IPS-NIHi11 (cell line): ENCODE data around the gene DNAJC28.
"Not testable (repeated sequence)": the region's sequence is repeated elsewhere in the genome, so short reads cannot be mapped to it uniquely, and the experiment has no call there.

Experiments
- DNase-seq: peaks from one replicate; pipeline ENCODE4 v3.0.0; 2012; ENCODE audit warnings: mixed read lengths, low spot score

Gene DNAJC28

GRCh38 chr21:33491373-33492102 lies at the start of gene DNAJC28:
Gene DNAJC28 (minus strand): TSS chr21:33491716. CDS start chr21:33489393, 2,323 bp downstream.
- DNase-seq = peak; percentile 92

GRCh38 chr21:33541105-33541711 lies 49.7 kb upstream of the DNAJC28 start:
- no peak for DNase-seq

- DNase-seq = no peak
These were observed 49.2 kb upstream of the DNAJC28 start for GRCh38 chr21:33540711-33541104.

- no peak for DNase-seq
These were observed 48.1 kb upstream of the DNAJC28 start for GRCh38 chr21:33539616-33540015.

GRCh38 chr21:33537212-33537611 lies 45.7 kb upstream of the DNAJC28 start:
- DNase-seq = no peak

GRCh38 chr21:33531007-33531406 lies 39.5 kb upstream of the DNAJC28 start:
- DNase-seq = no peak

- DNase-seq = no peak
These were observed 31.4 kb upstream of the DNAJC28 start for GRCh38 chr21:33522953-33523349.

GRCh38 chr21:33522297-33522952 lies 30.9 kb upstream of the DNAJC28 start:
- DNase-seq = no peak

- no peak for DNase-seq
These were observed 27.4 kb upstream of the DNAJC28 start for GRCh38 chr21:33518899-33519298.

GRCh38 chr21:33514229-33514628 lies 22.7 kb upstream of the DNAJC28 start:
- DNase-seq = no peak

- DNase-seq = no peak
These were observed 21.0 kb upstream of the DNAJC28 start for GRCh38 chr21:33512481-33512880.

- no peak for DNase-seq
These were observed 20.1 kb upstream of the DNAJC28 start for GRCh38 chr21:33511639-33512038.

GRCh38 chr21:33510826-33511225 lies 19.3 kb upstream of the DNAJC28 start:
- no peak for DNase-seq

- not testable (repeated sequence) for DNase-seq
These were observed 15.5 kb upstream of the DNAJC28 start for GRCh38 chr21:33507003-33507402.

- no peak for DNase-seq
These were observed 14.3 kb upstream of the DNAJC28 start for GRCh38 chr21:33505833-33506232.

- peak; percentile 32 for DNase-seq
These were observed 4.8 kb upstream of the DNAJC28 start for GRCh38 chr21:33496345-33496744.

GRCh38 chr21:33495743-33496142 lies 4.2 kb upstream of the DNAJC28 start:
- no peak for DNase-seq

- no peak for DNase-seq
These were observed 2.2 kb upstream of the DNAJC28 start for GRCh38 chr21:33493756-33494155.

GRCh38 chr21:33492571-33492970 lies 1.1 kb upstream of the DNAJC28 start:
- no peak for DNase-seq

- DNase-seq = no peak
These were observed 534 bp downstream of the DNAJC28 start for GRCh38 chr21:33490991-33491372.

- DNase-seq = no peak
These were observed 2.6 kb downstream of the DNAJC28 start for GRCh38 chr21:33488936-33489335.

GRCh38 chr21:33487996-33488395 lies 3.5 kb downstream of the DNAJC28 start:
- DNase-seq = no peak

GRCh38 chr21:33481314-33481943 lies 10.1 kb downstream of the DNAJC28 start:
- DNase-seq = no peak
